COLO829 (cell line): Measurements from ENCODE around the gene NLN.
"Not testable (repeated sequence)": the region's sequence is repeated elsewhere in the genome, so short reads cannot be mapped to it uniquely, and the experiment has no call there.

Source experiments
- DNase-seq: peaks from one replicate; pipeline ENCODE4 v3.0.0; 2012; ENCODE audit warnings: low spot score

The NLN gene

GRCh38 chr5:65772963-65773362 is 51.0 kb downstream of the NLN start:
- not testable (repeated sequence) for DNase-seq

- no peak for DNase-seq
Measured at GRCh38 chr5:65774346-65774745, 52.3 kb downstream of the NLN start.

- DNase-seq, result no peak
Measured at GRCh38 chr5:65775476-65775875, 53.5 kb downstream of the NLN start.

GRCh38 chr5:65776441-65777141 is 54.6 kb downstream of the NLN start:
- DNase-seq, result no peak

- no peak for DNase-seq
Measured at GRCh38 chr5:65778126-65778525, 56.1 kb downstream of the NLN start.

- DNase-seq, result no peak
Measured at GRCh38 chr5:65779643-65780042, 57.6 kb downstream of the NLN start.

- not testable (repeated sequence) for DNase-seq
Measured at GRCh38 chr5:65788296-65788695, 66.3 kb downstream of the NLN start.

- DNase-seq, result no peak
Measured at GRCh38 chr5:65790371-65791163, 68.6 kb downstream of the NLN start.

- DNase-seq, result no peak
Measured at GRCh38 chr5:65791712-65792673, 70.0 kb downstream of the NLN start.

GRCh38 chr5:65796269-65796668 is 74.3 kb downstream of the NLN start:
- DNase-seq, result peak; percentile 6

GRCh38 chr5:65796751-65797316 is 74.8 kb downstream of the NLN start:
- DNase-seq, result no peak

GRCh38 chr5:65797481-65797880 is 75.5 kb downstream of the NLN start:
- no peak for DNase-seq

GRCh38 chr5:65799857-65800256 is 77.9 kb downstream of the NLN start:
- peak; percentile 10 for DNase-seq

GRCh38 chr5:65800775-65801174 is 78.8 kb downstream of the NLN start:
- DNase-seq, result no peak

- peak; percentile 19 for DNase-seq
Measured at GRCh38 chr5:65801352-65801783, 79.4 kb downstream of the NLN start.

- no peak for DNase-seq
Measured at GRCh38 chr5:65802080-65802479, 80.1 kb downstream of the NLN start.

GRCh38 chr5:65802820-65803219 is 80.8 kb downstream of the NLN start:
- DNase-seq, result no peak

GRCh38 chr5:65803699-65804391 is 81.8 kb downstream of the NLN start:
- no peak for DNase-seq

GRCh38 chr5:65805089-65805488 is 83.1 kb downstream of the NLN start:
- no peak for DNase-seq

GRCh38 chr5:65807494-65807893 is 85.5 kb downstream of the NLN start:
- not testable (repeated sequence) for DNase-seq

GRCh38 chr5:65808251-65808741 is 86.3 kb downstream of the NLN start:
- peak; percentile 63 for DNase-seq
